Stimulated activated CD8-positive, alpha-beta memory T cell treated with anti-CD3 and anti-CD28 coated beads, Interleukin-15, amount 100 ng/mL, for 1 hour (primary cell): Measurements from ENCODE around the gene LRRTM2.
"Not testable (repeated sequence)": the region's sequence is repeated elsewhere in the genome, so short reads cannot be mapped to it uniquely, and the experiment has no call there.

Source experiments
- DNase-seq: peaks from one replicate; pipeline ENCODE4 v3.0.0-alpha.2; 2020; ENCODE audit warnings: low read depth

The LRRTM2 gene

DNA sequence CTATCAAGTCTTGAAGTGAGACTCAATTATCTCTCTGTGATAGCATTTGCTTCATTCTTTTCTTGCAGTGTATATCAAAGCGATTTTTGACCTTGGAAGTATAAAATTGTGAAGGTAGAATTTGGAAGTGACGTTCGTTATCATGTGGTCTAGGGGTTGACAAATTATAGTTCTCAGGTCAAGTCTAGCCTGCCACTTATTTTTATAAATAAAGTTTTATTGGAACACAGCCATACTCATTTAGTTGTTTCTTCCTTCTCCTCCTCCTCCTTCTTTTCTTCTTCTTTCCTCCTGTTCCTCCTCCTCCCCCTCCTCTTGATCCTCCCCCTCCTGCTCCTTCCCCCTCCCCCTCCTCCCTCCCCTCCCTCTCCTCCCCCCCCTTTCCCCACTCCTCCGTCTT lies 38.0 kb downstream of the LRRTM2 start:
- DNase-seq: no peak

DNA sequence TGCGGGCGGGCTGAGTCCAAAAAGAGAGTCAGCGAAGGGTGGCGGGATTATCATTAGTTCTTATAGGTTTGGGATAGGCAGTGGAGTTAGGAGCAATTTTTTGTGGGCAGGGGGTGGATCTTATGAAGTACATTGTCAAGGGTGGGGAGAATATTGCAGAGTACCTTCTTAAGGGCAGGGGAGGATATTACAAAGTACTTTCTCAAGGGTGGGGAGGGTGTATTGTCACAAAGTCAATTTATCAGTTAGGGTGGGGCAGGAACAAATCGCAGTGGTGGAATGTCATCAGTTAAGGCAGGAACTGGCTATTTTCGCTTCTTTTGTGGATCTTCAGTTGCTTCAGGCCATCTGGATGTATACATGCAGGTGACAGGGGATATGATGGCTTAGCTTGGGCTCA lies 40.3 kb downstream of the LRRTM2 start:
- DNase-seq: not testable (repeated sequence)

- no peak for DNase-seq
Observed at GRCh38 chr5:138833726-138834480, 41.2 kb downstream of the LRRTM2 start.

- no peak for DNase-seq
Observed at GRCh38 chr5:138833080-138833479, 42.1 kb downstream of the LRRTM2 start.

DNA sequence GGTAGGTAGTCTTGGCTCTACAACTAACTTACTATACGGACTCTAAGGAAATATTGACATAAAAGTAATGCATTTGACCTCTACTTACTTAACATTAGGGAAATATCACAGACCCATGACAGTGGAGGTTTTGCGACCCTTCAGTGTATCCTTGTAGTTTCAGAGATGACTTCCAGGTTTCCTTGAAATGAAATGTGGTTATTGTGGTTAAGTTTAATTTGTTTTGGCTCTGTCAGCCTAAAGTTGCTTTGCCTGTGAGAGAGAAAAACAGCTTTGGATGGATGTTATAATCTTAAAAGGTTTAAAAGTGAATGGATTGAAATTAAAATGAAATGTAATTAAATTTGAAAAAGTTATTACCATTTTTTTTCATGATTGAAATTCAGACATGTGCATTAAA lies 42.9 kb downstream of the LRRTM2 start:
- DNase-seq: no peak

- DNase-seq: no peak
Observed at GRCh38 chr5:138831703-138832102, 43.4 kb downstream of the LRRTM2 start.

GRCh38 chr5:138829341-138829740 lies 45.8 kb downstream of the LRRTM2 start:
- no peak for DNase-seq

DNA sequence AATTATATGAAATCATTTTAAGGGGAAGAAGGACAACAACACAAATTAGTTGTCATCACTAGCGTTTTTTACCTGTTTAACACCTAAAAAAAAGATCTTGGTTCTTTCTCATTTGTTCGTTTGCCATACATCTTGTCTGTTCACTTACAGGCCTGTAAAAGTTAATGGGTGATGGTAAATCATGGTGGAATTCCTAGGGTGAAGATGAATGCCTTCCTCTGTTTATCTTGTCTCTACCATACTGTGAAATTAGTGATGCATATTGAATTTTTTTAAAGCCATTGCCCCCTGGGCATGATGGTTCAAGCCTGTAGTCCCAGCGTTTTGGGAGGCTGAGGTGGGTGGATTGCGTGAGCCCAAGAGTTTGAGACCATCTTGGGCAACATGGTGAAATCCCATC lies 46.6 kb downstream of the LRRTM2 start:
- DNase-seq: no peak

DNA sequence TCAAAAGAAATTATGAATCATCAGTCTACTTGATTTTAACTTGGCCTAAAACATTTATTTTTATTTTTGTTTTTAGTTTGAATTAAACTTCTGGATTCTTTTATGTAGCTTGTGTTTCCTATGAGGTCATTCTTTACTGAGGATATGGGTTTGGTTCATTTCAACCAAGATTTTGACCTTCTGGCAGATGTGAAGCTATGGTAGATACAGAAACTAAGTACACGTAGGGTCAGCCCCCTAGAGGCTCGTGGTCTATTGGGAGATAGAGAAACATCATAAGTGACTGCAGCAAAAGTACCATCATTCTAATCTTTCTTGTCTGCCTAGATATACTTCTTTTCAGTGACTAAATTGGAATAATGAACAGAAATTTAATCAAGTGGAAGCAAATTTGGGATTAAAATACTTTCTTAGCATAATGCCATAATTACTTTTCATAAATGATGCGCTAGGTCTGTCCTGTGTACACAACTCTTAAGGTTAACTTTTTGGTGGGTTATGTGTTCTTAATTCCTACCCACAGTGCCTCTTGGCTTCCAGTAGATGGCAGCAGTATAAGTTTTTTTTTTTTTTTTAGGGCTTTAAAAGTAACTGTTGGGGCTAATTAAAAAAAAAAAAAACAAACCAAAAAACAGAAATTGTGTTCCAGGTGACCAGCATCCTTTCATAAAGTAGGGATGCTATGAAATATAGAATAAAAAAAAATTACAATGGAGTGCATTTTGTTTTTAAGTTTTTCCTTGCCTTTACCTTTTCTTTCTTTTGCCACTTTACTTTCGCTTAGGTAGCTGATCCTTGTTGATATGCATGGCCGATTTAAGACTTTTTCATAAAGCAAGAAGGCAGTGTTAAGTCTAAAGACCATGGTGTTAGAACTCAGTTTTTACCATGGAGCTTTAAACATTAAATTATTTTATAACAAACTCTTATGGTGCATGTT lies 49.9 kb downstream of the LRRTM2 start:
- DNase-seq: no peak

DNA sequence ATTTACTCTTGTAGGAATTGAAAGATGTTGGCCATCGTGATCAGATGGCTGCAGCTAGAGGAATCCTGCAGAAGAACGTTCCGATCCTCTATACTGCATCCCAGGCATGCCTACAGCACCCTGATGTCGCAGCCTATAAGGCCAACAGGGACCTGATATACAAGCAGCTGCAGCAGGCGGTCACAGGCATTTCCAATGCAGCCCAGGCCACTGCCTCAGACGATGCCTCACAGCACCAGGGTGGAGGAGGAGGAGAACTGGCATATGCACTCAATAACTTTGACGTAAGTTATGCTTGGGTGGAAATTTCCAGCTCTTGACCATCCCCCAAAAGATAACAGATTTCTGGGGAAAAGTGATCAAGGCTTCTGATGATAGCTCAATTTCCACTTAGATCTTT lies 50.6 kb downstream of the LRRTM2 start:
- DNase-seq: no peak

GRCh38 chr5:138820695-138821094 lies 54.4 kb downstream of the LRRTM2 start:
- DNase-seq: no peak

GRCh38 chr5:138819081-138819480 lies 56.1 kb downstream of the LRRTM2 start:
- no peak for DNase-seq
